Stimulated activated naive CD8-positive, alpha-beta T cell treated with anti-CD3 and anti-CD28 coated beads, Interleukin-15, Interleukin-2, amounts not matched to agents 100 U/mL and 50 U/mL, for 24 hours (primary cell): Measurements from ENCODE around the gene ATF3.
A peak's percentile ranks its signal among the peaks of the same experiment; 100 is the strongest.
"Not testable (repeated sequence)": the region's sequence is repeated elsewhere in the genome, so short reads cannot be mapped to it uniquely, and the experiment has no call there.

Experiments
- ATAC-seq: fragments of 150-1000 bp; cut with Tn5 transposase; one replicate; pipeline ENCODE4 v1.10.0; 2021
- DNase-seq: peaks from one replicate; pipeline ENCODE4 v3.0.0; 2021

Gene ATF3

GRCh38 chr1:212628813-212629415 lies 20.4 kb downstream of the ATF3 start:
- no peak for ATAC-seq
- no peak for DNase-seq

- DNase-seq, result no peak
- no peak for ATAC-seq
Observed at GRCh38 chr1:212629450-212630157, 21.0 kb downstream of the ATF3 start.

- peak; percentile 89 for ATAC-seq
- peak; percentile 71 for DNase-seq
Observed at GRCh38 chr1:212630158-212630900, 21.8 kb downstream of the ATF3 start.

GRCh38 chr1:212633161-212633560 lies 24.6 kb downstream of the ATF3 start:
- no peak for ATAC-seq
- no peak for DNase-seq

- no peak for DNase-seq
- no peak for ATAC-seq
Observed at GRCh38 chr1:212634252-212634651, 25.7 kb downstream of the ATF3 start.

GRCh38 chr1:212635141-212635631 lies 26.6 kb downstream of the ATF3 start:
- DNase-seq (no peak), ATAC-seq (peak; percentile 42)

- DNase-seq, result no peak
- ATAC-seq, result no peak
Observed at GRCh38 chr1:212637902-212638301, 29.3 kb downstream of the ATF3 start.

- DNase-seq, result no peak
- no peak for ATAC-seq
Observed at GRCh38 chr1:212638492-212639151, 30.1 kb downstream of the ATF3 start.

- ATAC-seq, DNase-seq: not testable (repeated sequence)
Observed at GRCh38 chr1:212639524-212639923, 31.0 kb downstream of the ATF3 start.

- DNase-seq (no peak), ATAC-seq (no peak)
Observed at GRCh38 chr1:212640223-212640878, 31.8 kb downstream of the ATF3 start.

GRCh38 chr1:212641956-212642355 lies 33.4 kb downstream of the ATF3 start:
- ATAC-seq, result no peak
- DNase-seq, result no peak

- no peak for ATAC-seq
Observed at GRCh38 chr1:212643877-212644276, 35.3 kb downstream of the ATF3 start.

GRCh38 chr1:212644866-212645545 lies 36.4 kb downstream of the ATF3 start:
- ATAC-seq (no peak), DNase-seq (no peak)

More at GRCh38 chr1:212643877-212644276, 35.3 kb downstream of the ATF3 start:
- DNase-seq, result no peak

GRCh38 chr1:212645546-212646543 lies 37.3 kb downstream of the ATF3 start:
- ATAC-seq (no peak), DNase-seq (no peak)

- ATAC-seq, result no peak
- DNase-seq, result no peak
Observed at GRCh38 chr1:212646588-212646987, 38.0 kb downstream of the ATF3 start.

GRCh38 chr1:212647004-212647403 lies 38.4 kb downstream of the ATF3 start:
- DNase-seq (no peak), ATAC-seq (no peak)

GRCh38 chr1:212648431-212648830 lies 39.9 kb downstream of the ATF3 start:
- no peak for ATAC-seq
- no peak for DNase-seq

- DNase-seq, result no peak
- no peak for ATAC-seq
Observed at GRCh38 chr1:212649020-212649419, 40.5 kb downstream of the ATF3 start.

GRCh38 chr1:212650228-212650627 lies 41.7 kb downstream of the ATF3 start:
- DNase-seq (no peak), ATAC-seq (no peak)

- ATAC-seq (no peak), DNase-seq (no peak)
Observed at GRCh38 chr1:212651521-212651920, 43.0 kb downstream of the ATF3 start.
